A549 (cell line): Measurements from ENCODE around the gene BAHCC1. TPM values are rescaled to one million over a fixed set of nuclear protein-coding genes. Genes with fewer than 3 reads are reported as not detected.

Source experiments
- ATAC-seq, 2 experiments: fragments of 200-7000 bp in 1 of 2; fragments of >200 bp in 1 of 2; cut with Nextera tagmentation in 1 of 2; cut with Tn5 transposase in 1 of 2; 3 replicates each; pipeline versions ENCODE4 v1.8.0 to v1.9.1; 2018 to 2020; ENCODE audit warnings: mild to moderate bottlenecking in 1 of 2, moderate library complexity in 1 of 2
- CTCF ChIA-PET: fragments of 300-600 bp; sonication (Branson Sonifier 250); formaldehyde crosslinking; extraction: SDS; loops from one replicate; lab custom pipeline; 2021; ENCODE audit warnings: antibody characterized with exemption, inconsistent platforms; lab: Yijun Ruan, JAX
- POLR2A ChIA-PET: fragments of 350-600 bp; formaldehyde crosslinking; extraction: SDS; loops from one replicate; lab custom pipeline; 2021; ENCODE audit warnings: antibody characterized with exemption, inconsistent platforms; lab: Yijun Ruan, JAX
- DNase-seq, 2 experiments: peaks; one replicate each; pipeline versions ENCODE4 v3.0.0 to v3.0.0-alpha.2; 2011 to 2016; ENCODE audit warnings: low read depth in 1 of 2, low spot score in 1 of 2
- FAIRE-seq: peaks from 2 replicates; lab custom pipeline; 2011; peaks lifted over from hg19 to GRCh38; lab: Jason Lieb, UNC
- H3K27ac ChIP-seq, 2 experiments: fragments of >200 bp; sonication (Bioruptor Twin); formaldehyde crosslinking; 3 replicates each; pipeline ENCODE4 v1.5.1; 2016 to 2017
- H3K4me1 ChIP-seq: fragments of >200 bp; sonication (Bioruptor Twin); formaldehyde crosslinking; 3 replicates; pipeline ENCODE4 v1.6.1; 2016
- H3K4me2 ChIP-seq: fragments of >200 bp; sonication (Bioruptor Twin); formaldehyde crosslinking; 3 replicates; pipeline ENCODE4 v1.6.1; 2016
- H3K4me3 ChIP-seq: fragments of >200 bp; sonication (Bioruptor Twin); formaldehyde crosslinking; 3 replicates; pipeline ENCODE4 v1.5.1; 2016
- H3K9me3 ChIP-seq: fragments of >200 bp; sonication (Bioruptor Twin); formaldehyde crosslinking; 3 replicates; pipeline ENCODE4 v1.6.1; 2016
- BHLHE40 ChIP-seq: IDR thresholded peaks from 2 replicates; pipeline ENCODE4 v1.6.1; 2012; ENCODE audit warnings: low read depth, low read length, inconsistent platforms
- CBX2 ChIP-seq: fragments of 200-600 bp; sonication (generic); IDR thresholded peaks from 2 replicates; pipeline ENCODE4 v1.6.1; 2016; ENCODE audit warnings: low read depth, mild to moderate bottlenecking, borderline replicate concordance
- CBX8 ChIP-seq: fragments of 200-600 bp; sonication (generic); IDR thresholded peaks from 2 replicates; pipeline ENCODE4 v1.6.1; 2016
- CHD4 ChIP-seq: fragments of 200-600 bp; sonication (generic); IDR thresholded peaks from 2 replicates; pipeline ENCODE4 v1.6.1; 2016; ENCODE audit warnings: antibody characterized with exemption, mild to moderate bottlenecking, borderline replicate concordance
- FOSL2 ChIP-seq, 2 experiments: fragments of 450-650 bp in 1 of 2; fragments of >200 bp in 1 of 2; sonication (Bioruptor Twin) in 1 of 2; formaldehyde crosslinking; IDR thresholded peaks; 2 replicates each; pipeline versions ENCODE4 v1.5.0 to v1.6.1; 2016 to 2020; ENCODE audit warnings: mild to moderate bottlenecking in 1 of 2, moderate library complexity in 1 of 2
- HDAC2 ChIP-seq: fragments of 200-600 bp; sonication (generic); IDR thresholded peaks from 2 replicates; pipeline ENCODE4 v1.6.1; 2016
- HEYL ChIP-seq: fragments of 250-450 bp; sonication (Bioruptor Pico); IDR thresholded peaks from 2 replicates; pipeline ENCODE4 v1.8.0; 2021; ENCODE audit warnings: mild to moderate bottlenecking, moderate library complexity
- HOXA7 ChIP-seq: fragments of 250-450 bp; sonication (Bioruptor Pico); IDR thresholded peaks from 2 replicates; pipeline ENCODE4 v1.5.0; 2020; ENCODE audit warnings: mild to moderate bottlenecking, moderate library complexity
- HOXB13 ChIP-seq: fragments of 250-450 bp; sonication (Bioruptor Pico); IDR thresholded peaks from 2 replicates; pipeline ENCODE4 v1.5.0; 2020; ENCODE audit warnings: low read depth, mild to moderate bottlenecking, moderate library complexity
- JUN ChIP-seq, 2 experiments: fragments of >200 bp; sonication (Bioruptor Twin); formaldehyde crosslinking; IDR thresholded peaks; 2 replicates in 1 of 2; 3 replicates in 1 of 2; pipeline ENCODE4 v1.6.1; 2016 to 2017
- JUNB ChIP-seq: fragments of >200 bp; sonication (Bioruptor Twin); formaldehyde crosslinking; IDR thresholded peaks from 2 replicates; pipeline ENCODE4 v1.6.1; 2016
- MYC ChIP-seq: IDR thresholded peaks from 2 replicates; pipeline ENCODE4 v1.6.1; 2012; ENCODE audit warnings: mild to moderate bottlenecking, inconsistent platforms, low read length, improper control_type of control experiment, borderline replicate concordance
- NFE2L2 ChIP-seq: fragments of 150-350 bp; conservative IDR thresholded peaks from 2 replicates; pipeline ENCODE4 v1.6.1; 2014; ENCODE audit warnings: low read length
- NPAS2 ChIP-seq: fragments of 250-450 bp; sonication (Bioruptor Pico); IDR thresholded peaks from 2 replicates; pipeline ENCODE4 v1.8.0; 2022; ENCODE audit warnings: mild to moderate bottlenecking, moderate library complexity, borderline replicate concordance
- POLR2A ChIP-seq: IDR thresholded peaks from 2 replicates; pipeline ENCODE4 v1.6.1; 2012; ENCODE audit warnings: mild to moderate bottlenecking, low read length
- RARB ChIP-seq: fragments of 250-450 bp; sonication (Bioruptor Pico); IDR thresholded peaks from 2 replicates; pipeline ENCODE4 v1.8.0; 2021; ENCODE audit warnings: mild to moderate bottlenecking, moderate library complexity
- RFX5 ChIP-seq: fragments of 450-650 bp; IDR thresholded peaks from 2 replicates; pipeline ENCODE4 v1.7.1; 2014; ENCODE audit warnings: antibody characterized with exemption, mild to moderate bottlenecking, moderate library complexity
- TP53 ChIP-seq: fragments of 250-450 bp; sonication (Bioruptor Pico); IDR thresholded peaks from 2 replicates; pipeline ENCODE4 v1.5.0; 2021; ENCODE audit warnings: mild to moderate bottlenecking, moderate library complexity
- ZNF302 ChIP-seq: fragments of 250-450 bp; sonication (Bioruptor Pico); IDR thresholded peaks from 2 replicates; pipeline ENCODE4 v1.9.0; 2021; ENCODE audit warnings: inconsistent platforms, mild to moderate bottlenecking, moderate library complexity
- WGBS: methylation state at CpG from one replicate; pipeline ENCODE4 v1.1.6; 2017; ENCODE audit errors: missing lambda C conversion rate; 5-methylcytosine and 5-hydroxymethylcytosine counted together
- polyA plus RNA-seq, 4 experiments: library from polyadenylated mRNA; depleted of rRNA in 3 of 4; stranded (reverse); fragments of >200 nt; fragmentation: RNase III in 1 of 4; extraction: RNeasy Plus Mini Kit Qiagen cat#74134 plus additional on column Dnase treatment in 1 of 4; gene quantifications; 2 replicates in 3 of 4; 3 replicates in 1 of 4; pipeline ENCODE4 v1.2.3, GENCODE V29; 2011 to 2017
- TF ChIP-seq, protein P1 (sequence below): fragments of >200 bp; sonication (Bioruptor Twin); formaldehyde crosslinking; IDR thresholded peaks from 3 replicates; pipeline ENCODE4 v1.6.1; 2016
- TF ChIP-seq, protein P2 (sequence below): fragments of >200 bp; sonication (Bioruptor Twin); formaldehyde crosslinking; IDR thresholded peaks from 3 replicates; pipeline ENCODE4 v1.5.1; 2016
- TF ChIP-seq, protein P3 (sequence below): IDR thresholded peaks from 2 replicates; pipeline ENCODE4 v1.6.1; 2012; ENCODE audit warnings: low read depth, borderline replicate concordance
- TF ChIP-seq, protein P4 (sequence below): fragments of 150-350 bp; IDR thresholded peaks from 2 replicates; pipeline ENCODE4 v1.6.1; 2014; ENCODE audit warnings: low read depth, mild to moderate bottlenecking, low read length
- TF ChIP-seq, protein P5 (sequence below): fragments of 250-450 bp; sonication (Bioruptor Pico); IDR thresholded peaks from 2 replicates; pipeline ENCODE4 v1.5.0; 2021; ENCODE audit warnings: mild to moderate bottlenecking, moderate library complexity, borderline replicate concordance

The BAHCC1 gene
- polyA plus RNA-seq, 2 of the 4 experiments (the other 2 are of a cell fraction), result 2.6 to 5.8 TPM

DNA sequence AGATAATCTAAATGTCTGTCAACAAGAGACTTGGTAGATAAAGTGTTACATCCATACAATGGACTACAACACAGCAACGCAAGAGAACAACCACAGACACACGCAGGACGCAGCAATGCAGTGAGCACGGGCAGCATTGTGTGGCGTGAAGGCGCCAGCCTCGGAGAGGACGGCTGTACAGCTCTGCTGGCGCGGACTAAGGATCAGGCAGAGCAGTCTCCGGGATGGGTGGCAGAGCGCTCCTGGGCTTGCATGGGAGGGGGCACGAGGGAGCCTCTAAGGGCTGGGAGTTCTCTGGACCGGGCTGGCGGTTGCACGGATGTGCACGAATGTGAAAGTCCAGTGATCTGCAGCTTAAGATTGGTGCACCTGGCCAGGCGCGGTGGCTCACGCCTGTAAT lies 82.9 kb downstream of the BAHCC1 start:
- no peak for FAIRE-seq

DNA sequence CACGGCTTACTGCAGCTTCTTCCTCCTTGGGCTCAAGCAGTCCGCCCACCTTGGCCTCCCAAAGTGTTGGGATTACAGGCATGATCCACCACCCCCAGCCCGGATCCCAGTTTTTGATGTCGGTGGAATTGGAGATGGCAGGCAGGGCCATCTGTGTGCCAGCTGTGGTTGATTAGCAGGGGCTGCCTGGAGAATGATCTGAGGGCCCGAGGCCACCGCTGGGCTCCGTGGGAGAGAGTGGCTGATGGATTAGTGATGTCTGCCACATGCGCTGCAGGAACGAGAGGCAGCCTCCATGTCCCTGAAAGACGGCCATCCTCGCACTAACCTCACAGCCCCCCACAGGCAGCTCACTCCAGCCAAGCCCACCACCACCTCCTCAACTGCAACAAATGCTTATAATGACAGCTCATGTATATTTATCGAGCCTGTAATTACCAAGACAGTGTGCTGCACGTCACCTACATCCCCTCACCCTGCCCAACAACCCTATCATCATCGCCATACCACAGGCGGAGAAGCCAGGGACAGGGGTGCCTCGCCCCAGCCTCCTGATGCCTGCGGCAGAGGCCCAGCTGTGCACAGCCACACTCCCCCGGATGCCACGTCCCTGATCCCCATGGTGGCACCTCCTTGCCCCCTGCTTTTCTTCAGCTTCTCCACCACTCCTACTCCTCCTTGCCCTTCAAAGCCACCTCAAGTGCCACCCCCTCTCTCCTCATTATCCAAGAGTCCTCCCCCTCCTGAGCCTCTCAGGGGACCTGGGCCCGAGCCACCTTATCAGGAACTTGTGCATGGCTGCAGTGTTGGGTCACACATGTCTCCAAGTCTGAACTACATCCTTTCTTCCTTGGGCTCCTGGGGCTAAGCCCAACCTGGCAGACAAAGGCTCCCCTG lies 84.2 kb downstream of the BAHCC1 start:
- Histone ChIP-seq H3K27ac (no peak overlapping the region), H3K9me3 (no peaks in the 10 kb centered on the region), H3K4me3 (no peak overlapping the region), H3K4me1 (peaks cover 25% of the 10 kb centered on the region), H3K4me2 (no peak overlapping the region)
- no peak for ATAC-seq
- ChIA-PET POLR2A (no interaction called here), CTCF (interaction anchor here (0.6 to 8.6 kb wide), 12 partner anchors 28 to 220 kb away, joined by 3 to 184 read pairs (median 4); partner anchors contain the start of gene BAHCC1)
- TF ChIP-seq, protein P1, sequence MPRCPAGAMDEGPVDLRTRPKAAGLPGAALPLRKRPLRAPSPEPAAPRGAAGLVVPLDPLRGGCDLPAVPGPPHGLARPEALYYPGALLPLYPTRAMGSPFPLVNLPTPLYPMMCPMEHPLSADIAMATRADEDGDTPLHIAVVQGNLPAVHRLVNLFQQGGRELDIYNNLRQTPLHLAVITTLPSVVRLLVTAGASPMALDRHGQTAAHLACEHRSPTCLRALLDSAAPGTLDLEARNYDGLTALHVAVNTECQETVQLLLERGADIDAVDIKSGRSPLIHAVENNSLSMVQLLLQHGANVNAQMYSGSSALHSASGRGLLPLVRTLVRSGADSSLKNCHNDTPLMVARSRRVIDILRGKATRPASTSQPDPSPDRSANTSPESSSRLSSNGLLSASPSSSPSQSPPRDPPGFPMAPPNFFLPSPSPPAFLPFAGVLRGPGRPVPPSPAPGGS, result no peak
- TF ChIP-seq CBX2, result no peak
- no peak for TF ChIP-seq TP53 (CRISPR knock-in tag)
- TF ChIP-seq HEYL (CRISPR knock-in tag), result no peak
- TF ChIP-seq BHLHE40, result no peak
- no peak for TF ChIP-seq POLR2A
- no peak for TF ChIP-seq ZNF302 (CRISPR knock-in tag)
- no peak for TF ChIP-seq HOXB13 (CRISPR knock-in tag)
- no peak for TF ChIP-seq NFE2L2
- TF ChIP-seq, protein P2, sequence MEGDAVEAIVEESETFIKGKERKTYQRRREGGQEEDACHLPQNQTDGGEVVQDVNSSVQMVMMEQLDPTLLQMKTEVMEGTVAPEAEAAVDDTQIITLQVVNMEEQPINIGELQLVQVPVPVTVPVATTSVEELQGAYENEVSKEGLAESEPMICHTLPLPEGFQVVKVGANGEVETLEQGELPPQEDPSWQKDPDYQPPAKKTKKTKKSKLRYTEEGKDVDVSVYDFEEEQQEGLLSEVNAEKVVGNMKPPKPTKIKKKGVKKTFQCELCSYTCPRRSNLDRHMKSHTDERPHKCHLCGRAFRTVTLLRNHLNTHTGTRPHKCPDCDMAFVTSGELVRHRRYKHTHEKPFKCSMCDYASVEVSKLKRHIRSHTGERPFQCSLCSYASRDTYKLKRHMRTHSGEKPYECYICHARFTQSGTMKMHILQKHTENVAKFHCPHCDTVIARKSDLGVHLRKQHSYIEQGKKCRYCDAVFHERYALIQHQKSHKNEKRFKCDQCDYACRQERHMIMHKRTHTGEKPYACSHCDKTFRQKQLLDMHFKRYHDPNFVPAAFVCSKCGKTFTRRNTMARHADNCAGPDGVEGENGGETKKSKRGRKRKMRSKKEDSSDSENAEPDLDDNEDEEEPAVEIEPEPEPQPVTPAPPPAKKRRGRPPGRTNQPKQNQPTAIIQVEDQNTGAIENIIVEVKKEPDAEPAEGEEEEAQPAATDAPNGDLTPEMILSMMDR, result no peak
- no peak for DNase-seq
- 93% methylated on average over 20 of the region's 20 CpGs for WGBS
- FAIRE-seq, result no peak

More for the DNA sequence above, 82.9 kb downstream of the BAHCC1 start:
- H3K4me2 ChIP-seq, result no peak overlapping the region
- TF ChIP-seq CBX8 (no peak), MYC (no peak), HEYL (CRISPR knock-in tag) (no peak), TP53 (CRISPR knock-in tag) (no peak), NFE2L2 (no peak), RARB (CRISPR knock-in tag) (no peak), RFX5 (no peak), JUNB (no peak), ZNF302 (CRISPR knock-in tag) (no peak), CHD4 (no peak), HDAC2 (no peak), JUN (IDR thresholded peaks at IDR 0.05) (no peak), FOSL2 (IDR thresholded peaks at IDR 0.05) (no peak), FOSL2 (CRISPR knock-in tag; IDR thresholded peaks at IDR 0.05) (no peak), HOXA7 (CRISPR knock-in tag) (no peak), NPAS2 (CRISPR knock-in tag) (no peak)
- TF ChIP-seq, protein P3, sequence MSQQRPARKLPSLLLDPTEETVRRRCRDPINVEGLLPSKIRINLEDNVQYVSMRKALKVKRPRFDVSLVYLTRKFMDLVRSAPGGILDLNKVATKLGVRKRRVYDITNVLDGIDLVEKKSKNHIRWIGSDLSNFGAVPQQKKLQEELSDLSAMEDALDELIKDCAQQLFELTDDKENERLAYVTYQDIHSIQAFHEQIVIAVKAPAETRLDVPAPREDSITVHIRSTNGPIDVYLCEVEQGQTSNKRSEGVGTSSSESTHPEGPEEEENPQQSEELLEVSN, result no peak
- TF ChIP-seq, protein P4, sequence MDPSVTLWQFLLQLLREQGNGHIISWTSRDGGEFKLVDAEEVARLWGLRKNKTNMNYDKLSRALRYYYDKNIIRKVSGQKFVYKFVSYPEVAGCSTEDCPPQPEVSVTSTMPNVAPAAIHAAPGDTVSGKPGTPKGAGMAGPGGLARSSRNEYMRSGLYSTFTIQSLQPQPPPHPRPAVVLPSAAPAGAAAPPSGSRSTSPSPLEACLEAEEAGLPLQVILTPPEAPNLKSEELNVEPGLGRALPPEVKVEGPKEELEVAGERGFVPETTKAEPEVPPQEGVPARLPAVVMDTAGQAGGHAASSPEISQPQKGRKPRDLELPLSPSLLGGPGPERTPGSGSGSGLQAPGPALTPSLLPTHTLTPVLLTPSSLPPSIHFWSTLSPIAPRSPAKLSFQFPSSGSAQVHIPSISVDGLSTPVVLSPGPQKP, result no peak
- TF ChIP-seq, protein P5, sequence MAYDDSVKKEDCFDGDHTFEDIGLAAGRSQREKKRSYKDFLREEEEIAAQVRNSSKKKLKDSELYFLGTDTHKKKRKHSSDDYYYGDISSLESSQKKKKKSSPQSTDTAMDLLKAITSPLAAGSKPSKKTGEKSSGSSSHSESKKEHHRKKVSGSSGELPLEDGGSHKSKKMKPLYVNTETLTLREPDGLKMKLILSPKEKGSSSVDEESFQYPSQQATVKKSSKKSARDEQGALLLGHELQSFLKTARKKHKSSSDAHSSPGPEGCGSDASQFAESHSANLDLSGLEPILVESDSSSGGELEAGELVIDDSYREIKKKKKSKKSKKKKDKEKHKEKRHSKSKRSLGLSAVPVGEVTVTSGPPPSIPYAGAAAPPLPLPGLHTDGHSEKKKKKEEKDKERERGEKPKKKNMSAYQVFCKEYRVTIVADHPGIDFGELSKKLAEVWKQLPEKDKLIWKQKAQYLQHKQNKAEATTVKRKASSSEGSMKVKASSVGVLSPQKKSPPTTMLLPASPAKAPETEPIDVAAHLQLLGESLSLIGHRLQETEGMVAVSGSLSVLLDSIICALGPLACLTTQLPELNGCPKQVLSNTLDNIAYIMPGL (CRISPR knock-in tag), result no peak
- DNase-seq (no peak), ATAC-seq (no peak)
- H3K27ac ChIP-seq, result no peak overlapping the region
- peaks cover 20% of the 10 kb centered on the region for H3K4me1 ChIP-seq
- H3K9me3 ChIP-seq, result no peaks in the 10 kb centered on the region
- POLR2A ChIA-PET, result no interaction called here
- H3K4me3 ChIP-seq, result no peak overlapping the region
- WGBS, result 89% methylated on average over 20 of the region's 20 CpGs
- CTCF ChIA-PET, result interaction anchor here (1.1 to 8.6 kb wide), 6 partner anchors 11 to 219 kb away, joined by 3 to 184 read pairs (median 5); no protein-coding TSS in a partner anchor
